Right lobe of liver (tissue), 4 donors: Measurements from ENCODE around the gene KYAT1.

ENCODE experiments used
- CTCF ChIP-seq, 4 donors: fragments of 200-600 bp in 3 of 4; fragments of 450-650 bp in 1 of 4; IDR thresholded peaks; one replicate each; pipeline versions ENCODE4 v1.5.1 to v1.8.0; 2016 to 2022; ENCODE audit warnings: antibody characterized with exemption in 4 of 4, mild to moderate bottlenecking in 2 of 4
- POLR2A ChIP-seq: fragments of 450-650 bp; IDR thresholded peaks from one replicate; pipeline ENCODE4 v1.6.1; 2017; ENCODE audit warnings: antibody characterized with exemption, mild to moderate bottlenecking
- donor health status: DM: no; HTN: no; CAD: no.
- donor health status: DM: no; HTN: no; CAD: no.
- donor health status: DM: no; HTN: yes; CAD: no.

- TF ChIP-seq POLR2A (no peak), CTCF (IDR thresholded peaks at IDR 0.05) (no peak)
These were observed 20.8 kb downstream of the KYAT1 start for GRCh38 chr9:128860937-128861336.
